HG03469 (cell line): ENCODE data around the gene C1R.
"Not testable (repeated sequence)": the region's sequence is repeated elsewhere in the genome, so short reads cannot be mapped to it uniquely, and the experiment has no call there.

Experiments
- ATAC-seq: cut with Tn5 transposase; IDR thresholded peaks from one replicate; pipeline ENCODE4 v1.9.1; 2021; ENCODE audit warnings: mild to moderate bottlenecking, moderate library complexity, moderate number of reproducible peaks; ENCODE audit not compliant: unreplicated experiment

Gene C1R

DNA sequence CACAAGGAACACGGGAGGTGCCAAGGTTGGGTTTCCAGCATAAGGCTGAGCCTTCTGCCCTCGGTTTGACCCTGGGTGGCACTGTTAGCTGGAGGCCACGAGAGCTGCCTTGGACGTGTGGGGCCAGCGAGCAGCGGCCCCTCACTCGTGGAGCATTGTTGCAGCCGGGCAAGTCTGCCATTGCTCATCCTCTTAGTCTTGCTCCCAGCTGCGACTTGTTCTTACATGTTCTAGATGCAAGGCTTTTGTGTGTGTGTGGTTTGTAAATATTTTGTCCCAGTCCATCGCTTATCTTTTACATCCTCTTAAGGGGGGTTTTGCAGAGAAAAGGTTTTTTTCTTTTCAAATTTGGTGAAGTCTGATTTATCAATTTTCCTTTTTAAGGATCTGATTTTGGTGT lies 52.8 kb downstream of the C1R start:
- no peak for ATAC-seq

GRCh38 chr12:7038591-7038990 lies 53.7 kb downstream of the C1R start:
- no peak for ATAC-seq

DNA sequence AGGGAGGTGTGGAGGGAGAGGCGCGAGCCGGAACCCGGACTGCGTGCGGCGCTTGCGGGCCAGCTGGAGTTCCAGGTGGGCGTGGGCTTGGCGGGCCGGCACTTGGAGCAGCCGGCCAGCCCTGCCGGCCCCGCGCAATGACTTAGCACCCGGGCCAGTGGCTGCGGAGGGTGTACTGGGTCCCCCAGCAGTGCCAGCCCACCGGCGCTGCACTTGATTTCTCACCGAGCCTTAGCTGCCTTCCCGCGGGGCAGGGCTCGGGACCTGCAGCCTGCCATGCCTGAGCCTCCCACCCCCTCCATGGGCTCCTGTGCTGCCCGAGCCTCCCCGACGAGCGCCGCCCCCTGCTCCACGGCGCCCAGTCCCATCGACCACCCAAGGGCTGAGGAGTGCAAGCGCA lies 54.8 kb downstream of the C1R start:
- not testable (repeated sequence) for ATAC-seq

- no peak for ATAC-seq
Measured at GRCh38 chr12:7035463-7035862, 56.8 kb downstream of the C1R start.

DNA sequence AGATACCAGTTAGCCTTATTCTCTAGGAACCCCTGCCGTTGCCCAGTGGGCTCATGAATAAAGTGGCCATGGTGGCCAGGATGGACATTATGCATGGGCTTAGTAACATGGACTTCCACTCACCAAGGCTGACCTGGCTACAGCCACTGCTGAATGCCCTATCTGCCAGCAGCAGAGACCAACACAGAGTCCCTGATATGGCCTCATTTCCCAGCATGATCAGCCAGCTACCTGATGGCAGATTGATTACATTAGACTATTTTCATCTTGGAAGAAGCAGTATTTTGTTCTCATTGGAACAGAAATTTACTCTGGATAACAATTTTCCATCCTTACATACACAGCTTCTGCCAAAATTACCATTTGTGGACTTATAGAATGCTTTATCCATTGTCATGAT lies 57.8 kb downstream of the C1R start:
- ATAC-seq = no peak

DNA sequence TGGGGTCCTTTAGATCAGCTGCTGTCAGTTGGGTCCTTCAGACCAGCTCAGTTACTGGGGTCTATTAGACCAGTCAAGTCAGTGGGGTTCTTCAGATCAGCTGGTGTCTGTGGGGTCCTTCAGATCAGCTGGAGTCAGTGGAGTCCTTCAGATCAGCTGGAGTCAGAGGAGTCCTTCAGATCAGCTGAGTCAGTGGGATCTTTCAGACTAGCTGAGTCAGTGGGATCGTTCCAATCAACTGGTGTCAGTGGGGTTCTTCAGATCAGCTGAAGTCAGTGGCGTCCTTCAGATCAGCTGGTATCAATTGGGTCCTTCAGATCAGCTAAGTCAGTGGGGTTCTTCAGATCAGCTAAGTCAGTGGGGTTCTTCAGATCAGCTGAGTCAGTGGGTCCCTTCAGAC lies 59.3 kb downstream of the C1R start:
- no peak for ATAC-seq

DNA sequence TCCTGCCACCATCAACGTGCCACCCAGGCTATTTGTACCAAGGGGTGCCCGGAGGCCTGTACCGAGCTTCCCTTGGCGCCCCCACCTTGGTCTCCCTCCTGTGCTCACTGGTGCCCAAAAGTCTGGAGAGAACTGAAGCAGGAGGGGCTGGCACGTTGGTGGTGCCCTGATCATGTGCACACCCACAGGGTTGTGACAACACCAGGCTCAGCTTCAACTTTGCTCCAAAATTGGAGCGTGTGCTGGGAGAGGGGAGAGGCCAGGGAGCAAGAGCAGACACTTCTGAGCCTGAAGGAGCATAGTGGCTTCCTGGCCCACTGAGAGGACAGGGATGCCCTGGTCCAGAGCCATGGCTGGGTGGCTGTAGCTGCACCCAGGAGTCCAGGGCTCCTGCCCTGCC lies 60.9 kb downstream of the C1R start:
- ATAC-seq = no peak
